ENCODE measurements around the gene SRD5A2.

The SRD5A2 gene

GRCh38 chr2:31474296-31474695, 106.4 kb downstream of the SRD5A2 start:
- H3K4me3 ChIP-seq (ENCODE audit: low read length in 2 of 2), result no peak overlapping the region
- H3K27me3 ChIP-seq (ENCODE audit: control insufficient read depth in 1 of 2, insufficient read depth in 2 of 2, low read length in 2 of 2), result no peaks in the 10 kb centered on the region
- no peaks in the 10 kb centered on the region for H3K4me1 ChIP-seq (ENCODE audit: control insufficient read depth, insufficient read depth, low read length)
- no peaks in the 10 kb centered on the region for H3K36me3 ChIP-seq (ENCODE audit: control insufficient read depth in 2 of 2, insufficient read depth in 2 of 2, low read length in 2 of 2)
- H3K9me3 ChIP-seq (ENCODE audit: control insufficient read depth in 2 of 2, low read length in 2 of 2), result no peaks in the 10 kb centered on the region
- no peak overlapping the region for H3K9ac ChIP-seq (ENCODE audit: low read length in 2 of 2)
- H3K27ac ChIP-seq (ENCODE audit: low read length), result no peak overlapping the region

Measured in stomach smooth muscle (tissue), 2 donors.